HG03025 (cell line): ENCODE results near the gene FBXW7.

Experiments
- ATAC-seq: cut with Tn5 transposase; IDR thresholded peaks from one replicate; pipeline ENCODE4 v1.9.1; 2021; ENCODE audit warnings: mild to moderate bottlenecking, moderate library complexity; ENCODE audit not compliant: unreplicated experiment, low FRiP score

The FBXW7 gene

DNA sequence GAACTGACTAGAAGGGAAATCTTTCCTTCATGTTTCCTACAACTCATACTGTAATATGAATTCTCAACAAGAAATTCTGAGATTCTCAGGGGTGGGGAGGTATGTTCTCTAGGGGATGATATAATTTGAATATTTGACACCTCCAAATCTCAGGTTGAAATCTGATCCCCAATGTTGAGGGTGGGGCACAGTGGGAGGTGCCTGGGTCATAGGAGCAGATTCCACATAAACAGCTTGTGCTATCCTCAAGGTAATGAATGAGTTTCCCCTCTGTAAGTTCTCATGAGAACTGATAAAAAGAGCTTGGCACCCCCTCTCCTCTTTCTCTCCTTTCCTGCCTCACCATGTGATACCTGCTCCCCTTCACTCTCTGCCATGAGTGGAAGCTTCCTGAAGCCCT is 21.5 kb downstream of the FBXW7 start:
- no peak for ATAC-seq

DNA sequence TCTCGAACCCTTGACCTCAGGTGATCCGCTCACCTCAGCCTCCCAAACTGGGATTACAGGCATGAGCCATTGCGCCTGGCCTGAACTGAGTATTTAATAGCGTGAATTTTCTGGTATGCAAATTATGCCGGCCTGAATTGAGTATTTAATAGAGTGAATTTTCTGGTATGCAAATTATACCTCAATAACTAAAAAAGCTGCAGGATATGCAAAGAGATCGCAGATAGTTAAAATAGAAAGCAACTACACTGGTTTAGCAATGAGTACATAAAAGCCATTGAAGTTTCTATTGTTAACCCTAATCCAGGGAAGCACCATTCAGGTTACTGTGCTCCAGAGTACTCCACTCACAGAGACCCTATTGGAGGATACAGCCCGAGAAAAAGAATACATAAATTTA is 22.8 kb downstream of the FBXW7 start:
- no peak for ATAC-seq

DNA sequence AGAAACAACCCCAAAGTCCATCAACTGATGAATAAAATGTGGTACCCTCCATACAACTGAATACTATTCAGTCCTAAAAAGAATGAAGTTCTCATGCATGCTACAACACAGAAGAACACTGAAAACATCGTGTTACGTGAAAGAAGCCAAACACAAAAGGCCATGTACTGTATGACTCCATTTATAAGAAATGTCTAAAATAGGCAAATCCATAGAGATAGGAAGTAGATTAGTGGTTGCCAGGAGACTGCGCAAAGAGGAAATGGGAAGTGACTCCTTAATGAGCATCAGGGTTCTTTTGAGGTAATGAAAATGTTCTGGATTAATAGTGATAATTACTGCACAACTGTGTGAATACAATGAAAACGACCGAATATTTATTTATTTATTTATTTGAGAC is 23.4 kb downstream of the FBXW7 start:
- no peak for ATAC-seq

DNA sequence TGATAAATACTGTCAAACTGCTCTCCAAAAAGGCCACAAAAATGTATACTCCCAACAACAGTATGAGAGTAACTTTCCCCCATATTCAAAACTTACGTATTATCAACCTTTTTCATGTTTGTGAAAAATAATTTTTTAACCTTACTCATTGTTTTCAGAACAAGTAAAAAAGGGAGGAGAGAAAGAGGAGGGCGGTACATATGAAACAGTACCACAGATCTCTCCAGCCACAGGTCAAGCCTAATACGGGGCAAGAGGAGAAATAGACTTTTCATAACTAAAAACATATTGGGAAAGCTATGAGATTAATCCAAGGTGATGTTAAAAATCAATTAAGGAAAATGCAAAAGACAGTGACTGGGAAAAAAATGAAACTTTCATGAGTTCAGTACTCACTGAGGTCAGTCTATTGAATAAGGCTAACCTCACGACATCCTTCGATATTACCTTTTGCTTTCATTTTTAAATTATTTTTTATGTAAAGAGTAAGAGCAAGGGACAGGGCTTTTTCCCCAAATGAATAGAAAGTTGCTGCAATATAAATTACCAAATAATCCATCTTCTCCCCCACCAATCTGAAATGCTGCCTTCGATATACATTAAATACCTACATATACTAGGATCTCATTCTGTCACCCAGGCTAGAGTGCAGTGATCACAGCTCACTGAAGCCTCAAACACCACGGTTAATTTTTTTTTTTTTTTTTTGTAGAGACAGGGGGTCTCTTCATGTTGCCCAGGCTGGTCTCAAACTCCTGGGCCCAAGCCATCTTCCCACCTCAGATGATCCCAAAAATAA is 25.3 kb downstream of the FBXW7 start:
- ATAC-seq, result no peak

DNA sequence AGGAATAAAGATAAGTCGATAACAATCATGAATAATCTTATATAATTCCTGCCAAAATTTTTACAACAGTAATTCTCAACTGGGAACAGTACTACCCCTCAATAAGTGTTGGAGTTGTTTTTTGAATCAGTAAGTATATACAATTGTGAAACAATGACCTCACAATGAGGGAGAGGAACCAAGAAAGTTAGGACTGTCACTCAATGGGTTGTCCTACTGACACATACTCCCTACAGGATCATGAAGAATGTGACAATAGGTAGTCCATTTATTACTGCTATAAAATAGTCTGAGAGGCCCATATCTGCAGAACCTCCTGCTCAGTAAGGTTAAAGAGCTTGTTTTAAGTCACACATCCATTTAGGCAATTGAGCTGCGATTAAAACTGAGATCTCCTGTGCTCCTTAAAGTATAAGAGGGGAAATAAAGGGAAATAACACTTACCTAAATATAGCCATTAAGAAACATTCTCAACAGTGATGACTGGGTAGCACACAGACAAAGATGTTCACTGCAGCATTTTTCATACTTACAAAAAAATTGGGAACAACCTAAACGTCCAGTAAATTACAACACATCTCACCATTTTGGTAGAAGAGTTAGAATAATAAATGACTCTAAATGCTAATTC is 26.2 kb downstream of the FBXW7 start:
- ATAC-seq, result no peak

DNA sequence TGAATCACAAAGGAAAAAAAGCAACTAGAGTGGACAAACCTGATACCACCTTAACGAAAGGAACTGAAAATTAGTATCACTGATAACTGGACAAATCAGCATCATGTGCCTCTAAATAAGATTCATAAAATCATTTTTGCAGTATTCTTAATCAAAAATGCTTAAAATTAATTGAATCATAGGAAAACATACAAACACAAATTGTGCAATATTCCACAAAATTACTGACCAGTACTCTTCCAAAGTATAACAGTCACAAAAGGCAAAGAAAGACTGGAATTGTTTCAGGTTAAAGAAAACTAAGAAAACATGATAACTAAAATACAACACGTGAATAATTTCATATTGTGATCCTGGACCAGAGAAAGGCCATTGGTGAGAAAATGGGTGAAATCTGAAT is 27.1 kb downstream of the FBXW7 start:
- ATAC-seq, result no peak

DNA sequence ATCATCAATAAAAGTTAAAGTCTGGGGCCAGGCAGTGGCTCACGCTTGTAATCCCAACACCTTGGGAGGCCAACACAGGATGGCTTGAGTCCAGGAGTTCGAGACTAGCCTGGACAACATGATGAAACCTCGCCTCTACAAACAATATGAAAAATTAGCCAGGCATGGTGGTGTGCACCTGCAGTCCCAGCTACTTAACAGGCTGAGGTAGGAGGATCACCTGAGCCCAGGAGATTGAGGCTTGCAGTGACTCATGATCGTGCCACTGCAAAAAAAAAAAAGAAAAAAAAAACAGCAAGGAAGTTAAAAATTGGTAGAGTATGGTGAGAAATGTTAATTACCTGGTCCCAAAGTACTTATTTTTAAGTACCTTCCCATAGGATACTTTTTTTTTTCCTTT is 27.5 kb downstream of the FBXW7 start:
- ATAC-seq, result no peak

DNA sequence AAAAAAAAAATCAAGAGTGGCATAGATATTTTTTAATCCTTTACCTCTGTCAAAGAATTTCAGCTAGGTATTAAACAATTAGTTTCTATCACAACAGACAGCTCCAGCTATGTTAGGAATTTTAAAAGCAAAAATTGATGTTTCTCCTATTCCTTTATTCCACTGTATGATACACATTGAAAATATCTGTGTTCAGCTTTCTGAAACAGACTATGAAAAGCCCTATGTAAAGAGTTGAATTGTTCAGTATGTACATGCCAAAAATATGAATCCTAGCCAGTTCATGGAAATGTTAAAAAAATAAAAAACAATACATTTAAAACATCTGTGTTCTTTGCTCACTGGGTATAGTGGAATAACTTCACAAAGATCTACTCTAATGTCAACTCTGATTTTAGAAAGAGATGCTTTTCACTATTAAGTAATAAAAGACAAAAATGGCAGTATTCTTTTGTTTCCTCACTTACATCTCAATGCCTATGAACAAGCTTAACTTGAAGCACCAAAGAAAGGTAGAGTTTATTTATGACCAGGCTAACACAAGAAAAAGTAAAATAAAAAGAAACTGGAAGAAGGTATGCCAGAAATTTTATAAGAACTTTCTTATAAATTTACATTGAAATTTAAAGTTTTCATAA is 32.1 kb downstream of the FBXW7 start:
- ATAC-seq, result no peak

DNA sequence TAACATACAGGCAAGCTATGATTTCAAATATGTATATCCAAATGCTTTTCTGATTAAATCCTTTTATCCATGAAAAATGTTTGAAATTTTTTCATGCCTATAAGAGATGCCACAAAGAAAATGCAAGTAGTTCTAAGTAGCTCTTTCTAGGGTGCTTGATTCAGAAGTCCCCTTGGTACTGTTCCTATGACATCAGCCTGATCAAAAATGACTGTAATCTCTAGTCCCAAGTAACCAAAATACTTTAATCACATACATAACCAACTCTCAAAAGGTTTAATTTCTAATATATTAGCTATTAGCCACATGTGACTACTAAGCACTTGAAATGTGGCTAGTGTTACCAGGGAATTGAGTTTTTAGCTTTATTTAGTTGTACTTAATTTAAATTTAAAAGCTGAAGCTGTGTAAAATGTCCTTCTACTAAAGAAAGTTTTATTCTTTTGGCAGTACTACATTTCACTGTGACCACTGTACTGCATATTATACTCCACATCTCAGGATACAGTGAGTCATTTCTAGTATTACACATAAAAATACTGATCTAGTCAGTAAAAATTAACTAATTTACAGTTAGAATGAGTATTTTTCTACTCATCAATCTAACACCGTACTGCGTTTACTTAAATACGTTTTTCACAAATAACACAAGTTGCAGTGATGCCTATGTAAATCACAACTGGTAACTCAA is 33.9 kb downstream of the FBXW7 start:
- ATAC-seq, result no peak

DNA sequence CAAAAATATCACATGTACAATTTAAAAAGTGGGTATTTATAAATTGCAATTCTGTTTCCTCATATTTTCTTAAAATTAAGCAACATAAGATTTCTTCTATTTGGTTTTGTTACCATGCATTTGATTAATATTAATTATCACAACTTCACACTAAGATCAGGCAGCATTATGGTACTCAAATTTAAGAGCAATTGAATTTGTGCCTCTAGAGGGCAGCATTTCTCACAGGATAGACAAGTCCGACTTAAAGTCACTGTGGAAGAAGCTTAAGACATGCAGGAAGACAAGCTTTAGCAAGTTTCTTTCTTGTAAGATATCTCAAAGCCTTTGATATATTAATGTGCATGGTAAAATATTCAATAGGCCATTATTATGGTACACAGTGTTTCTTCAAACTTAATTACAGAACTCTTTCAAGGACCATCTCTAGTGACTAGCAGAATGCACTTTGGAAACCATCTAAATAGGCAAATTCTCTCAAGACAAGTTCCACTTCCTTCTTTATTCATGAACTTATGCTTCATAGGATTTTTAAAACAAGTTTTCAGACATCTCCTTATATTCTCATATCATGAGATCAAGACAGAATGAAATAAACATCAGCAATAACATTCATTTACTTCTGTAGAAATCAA is 35.0 kb downstream of the FBXW7 start:
- ATAC-seq, result no peak

DNA sequence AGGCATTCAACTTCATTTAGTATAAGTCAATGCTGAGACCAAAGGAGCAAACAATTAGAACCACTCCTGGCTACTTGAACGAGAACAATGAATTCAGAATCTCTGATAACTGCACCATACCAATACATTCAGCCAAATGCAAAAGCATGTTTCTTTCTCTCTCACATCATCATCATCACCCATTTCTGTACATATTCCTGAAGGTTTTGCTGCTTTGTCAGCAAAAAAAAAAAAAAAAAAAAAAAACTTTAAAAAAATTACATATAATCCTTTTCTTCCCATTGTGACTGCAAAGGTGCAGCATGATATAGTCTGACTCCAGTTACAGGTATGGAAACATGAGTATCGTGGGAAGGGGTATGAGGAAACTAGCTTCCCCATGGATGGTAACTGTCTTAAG is 35.6 kb downstream of the FBXW7 start:
- ATAC-seq, result no peak

DNA sequence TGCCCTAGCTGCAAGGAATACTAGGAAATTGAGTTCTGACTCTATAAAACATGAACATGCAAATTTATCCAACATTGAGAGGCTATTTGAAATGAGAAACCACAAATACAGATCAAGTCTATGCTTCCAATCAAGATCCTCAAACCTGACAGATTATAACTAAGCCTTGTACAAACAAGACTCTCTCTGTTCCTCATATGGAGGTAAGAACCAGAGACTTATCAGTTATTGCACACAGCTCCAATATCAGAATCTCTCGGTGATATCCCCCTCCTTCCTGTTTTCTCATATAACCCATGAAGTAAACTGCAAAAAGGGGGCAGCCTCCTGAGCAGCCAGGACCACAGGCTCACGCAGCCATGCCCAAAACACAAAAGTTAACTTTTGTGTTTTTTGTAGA is 36.5 kb downstream of the FBXW7 start:
- no peak for ATAC-seq

DNA sequence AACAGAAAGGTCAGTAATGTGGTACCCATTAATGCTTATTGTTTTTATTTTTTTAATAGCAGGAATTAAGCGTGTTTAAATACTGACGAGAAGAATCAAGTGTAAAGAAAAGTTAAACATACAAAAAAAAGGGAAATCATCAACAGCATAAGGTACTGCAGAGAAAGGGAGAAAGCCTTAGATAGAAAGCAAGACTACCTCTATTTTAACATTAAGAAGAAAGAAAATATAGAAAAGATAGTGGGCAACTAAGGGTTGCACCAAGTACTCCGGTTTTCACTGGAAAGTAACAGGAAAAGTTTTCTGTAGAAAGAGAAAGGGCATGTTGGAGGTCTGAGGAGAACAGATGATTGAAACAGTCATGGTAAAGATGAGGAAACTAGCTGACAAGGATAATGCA is 41.9 kb downstream of the FBXW7 start:
- no peak for ATAC-seq

DNA sequence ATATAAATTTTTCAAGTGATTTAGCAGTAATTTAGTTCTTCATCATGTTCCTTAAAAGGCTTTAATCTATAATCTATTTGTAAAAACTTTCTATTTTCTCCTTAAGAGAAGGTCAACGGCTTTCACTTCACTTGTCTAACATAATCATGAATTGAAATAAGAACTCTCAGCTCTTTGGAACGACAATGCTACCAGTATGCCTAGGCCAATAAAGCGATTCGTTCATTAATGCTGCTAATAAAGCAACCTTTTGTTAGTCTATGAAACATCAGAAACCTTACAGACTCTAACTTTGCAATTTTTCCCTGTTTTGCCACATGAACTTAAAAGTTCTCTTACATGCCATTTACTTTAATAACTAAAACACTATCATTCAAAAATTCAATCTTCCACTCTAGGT is 47.6 kb downstream of the FBXW7 start:
- ATAC-seq, result no peak

DNA sequence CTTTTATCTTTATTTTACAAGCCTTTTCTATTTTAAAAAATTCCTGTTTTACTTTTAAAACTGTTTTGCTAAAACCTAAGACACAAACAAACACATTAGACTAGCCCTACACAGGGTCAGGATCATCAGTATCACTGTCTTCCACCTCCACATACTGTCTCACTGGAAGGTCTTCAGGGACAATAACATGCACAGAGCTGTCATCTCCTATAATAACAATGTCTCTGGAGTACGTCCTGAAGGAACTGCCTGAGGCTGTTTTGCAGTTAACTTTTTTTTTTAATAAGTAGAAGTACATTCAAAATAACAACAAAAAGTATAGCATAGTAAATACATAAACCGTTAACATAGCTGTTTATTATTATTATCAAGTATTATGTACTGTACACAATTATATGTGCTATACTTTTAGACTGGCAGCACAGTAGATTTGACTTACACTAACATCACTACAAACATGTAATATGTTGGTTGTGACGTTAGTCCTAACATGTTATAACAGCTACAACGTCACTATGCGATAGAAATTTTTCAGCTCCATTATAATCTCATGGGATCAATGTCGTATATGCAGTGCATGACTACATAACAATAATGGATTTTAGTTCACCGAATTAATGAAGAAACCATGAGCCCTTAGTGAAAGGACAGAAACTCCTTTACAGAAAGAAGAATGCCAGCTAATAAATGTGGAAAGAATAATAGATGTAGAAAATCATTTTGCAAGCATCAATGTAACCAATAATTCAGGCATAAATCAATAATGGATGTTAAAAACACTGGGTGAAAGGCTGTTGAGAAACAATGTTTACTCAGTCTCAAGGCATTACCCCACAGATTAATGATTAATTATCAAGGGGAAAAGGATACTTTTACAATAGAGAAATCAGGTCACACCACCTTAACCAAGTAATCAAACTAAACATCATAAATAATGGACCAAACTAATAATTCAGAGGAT is 49.2 kb downstream of the FBXW7 start:
- ATAC-seq, result no peak

DNA sequence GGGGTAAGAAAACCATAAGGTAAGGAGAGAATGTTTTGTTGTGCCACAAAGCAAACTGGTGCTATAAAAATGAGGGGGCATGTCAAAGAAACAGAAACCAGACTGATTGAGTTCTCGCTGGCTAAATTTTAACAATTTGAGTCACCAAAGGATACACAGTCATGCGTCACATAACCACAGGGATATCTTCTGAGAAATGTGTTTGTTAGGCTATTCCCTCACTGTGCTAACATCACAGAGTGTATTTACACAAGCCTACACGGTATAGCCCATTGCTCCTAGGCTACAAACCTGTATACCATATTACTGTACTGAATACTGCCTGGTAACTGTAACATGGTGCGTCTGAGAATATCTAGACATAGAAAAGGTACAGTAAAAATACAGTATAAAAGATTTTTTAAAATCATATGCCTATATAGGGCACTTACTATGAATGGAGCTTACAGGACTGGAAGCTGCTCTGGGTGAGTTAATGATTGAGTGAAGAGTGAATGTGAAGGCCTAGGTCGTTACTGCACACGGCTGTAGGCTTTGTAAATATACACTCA is 50.1 kb downstream of the FBXW7 start:
- ATAC-seq, result peak; percentile 84

DNA sequence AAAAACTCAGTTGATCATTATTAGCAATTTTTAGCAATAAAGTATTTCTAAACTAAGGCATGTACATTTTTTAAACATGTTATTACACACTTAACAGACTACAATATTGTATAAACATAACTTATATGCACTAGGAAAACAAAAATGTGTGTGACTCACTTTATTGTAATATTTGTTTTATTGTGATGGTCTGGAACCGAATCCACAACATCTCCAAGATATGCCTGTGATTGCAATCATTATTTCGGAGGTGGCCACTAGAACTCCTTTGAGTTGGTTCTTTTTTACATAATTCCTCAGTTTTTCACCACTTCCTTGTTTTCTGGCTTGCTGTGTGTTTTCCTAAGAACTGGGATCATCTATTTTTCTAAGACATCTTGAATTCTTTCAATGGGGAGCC is 53.7 kb downstream of the FBXW7 start:
- no peak for ATAC-seq

DNA sequence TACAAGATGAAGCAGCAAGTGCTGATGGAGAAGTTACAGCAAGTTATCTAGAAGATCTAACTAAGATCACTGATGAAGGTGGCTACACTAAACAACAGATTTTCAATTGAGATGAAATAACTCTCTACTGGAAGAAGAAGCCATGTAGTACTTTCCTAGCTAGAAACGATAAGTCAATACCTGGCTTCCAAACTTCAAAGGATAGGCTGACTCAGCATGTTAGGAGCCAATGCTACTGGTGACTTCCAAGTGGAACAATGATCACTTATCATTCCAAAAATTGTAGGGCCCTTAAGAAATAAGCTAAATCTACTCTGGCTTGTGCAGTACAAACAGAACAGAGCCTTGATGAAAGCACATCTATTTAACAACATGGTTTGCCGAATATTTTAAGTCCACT is 55.0 kb downstream of the FBXW7 start:
- ATAC-seq, result no peak

DNA sequence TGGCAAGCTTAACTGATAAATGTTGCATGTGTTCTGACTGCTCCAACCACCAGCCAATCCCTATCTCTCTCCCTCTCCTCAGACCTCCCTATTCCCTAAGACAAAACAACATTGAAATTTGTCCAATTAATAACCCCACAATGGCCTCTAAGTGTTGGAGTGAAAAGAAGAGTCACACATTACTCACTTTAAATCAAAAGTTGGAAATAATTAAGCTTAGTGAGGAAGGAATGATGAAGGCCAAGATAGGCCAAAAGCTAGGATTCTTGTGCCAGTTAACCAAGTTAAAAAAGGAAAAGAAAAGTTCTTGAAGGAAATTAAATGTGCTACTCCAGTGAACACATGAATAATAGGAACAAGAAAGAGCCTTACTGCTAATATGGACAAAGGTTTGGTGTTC is 55.6 kb downstream of the FBXW7 start:
- ATAC-seq, result no peak
